ENCODE data around the gene SHB.

SHB gene

GRCh38 chr9:37999588-38000189 is 69.3 kb downstream of the SHB start:
- 95% methylated on average over 11 of the region's 11 CpGs for WGBS (ENCODE audit: insufficient coverage)

DNA sequence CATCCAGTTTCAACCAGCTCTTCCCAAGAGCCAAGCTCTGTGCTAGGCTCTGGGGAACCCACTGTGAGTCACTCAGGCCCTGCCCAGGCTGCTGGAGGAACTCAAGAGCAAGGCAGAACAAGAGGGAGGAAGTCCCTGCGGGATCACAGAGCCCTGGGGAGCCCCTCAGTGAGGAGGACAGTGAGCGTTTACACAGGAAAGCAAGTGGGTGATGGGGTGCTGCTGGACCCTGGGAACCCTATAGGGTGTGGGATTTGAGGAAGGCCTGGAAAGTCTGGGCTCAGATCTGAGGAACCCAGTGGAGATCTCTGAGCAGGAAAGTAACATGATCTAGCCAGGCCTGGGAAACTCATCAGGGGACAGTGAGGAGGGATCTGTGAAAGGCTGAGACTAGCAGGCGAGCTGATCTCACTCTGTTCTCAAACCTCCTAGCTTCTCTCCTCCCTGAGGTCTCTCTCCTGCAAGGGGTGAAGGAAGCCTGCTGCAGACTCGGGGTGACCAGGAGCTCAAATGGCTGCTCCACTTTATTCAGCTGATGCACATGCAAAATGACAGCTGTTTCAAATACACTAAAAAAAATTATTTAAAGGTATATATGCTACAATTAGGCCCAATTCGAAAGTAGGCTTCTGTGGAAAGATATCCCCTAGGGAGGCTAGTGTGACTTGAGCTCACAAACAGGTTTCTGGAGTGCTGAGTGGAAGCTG is 70.0 kb downstream of the SHB start:
- Histone ChIP-seq H3K27me3 (replicated peaks in 2 of 5; ENCODE audit: control insufficient read depth in 4 of 5, insufficient read depth in 5 of 5, low read length in 4 of 5) (no peaks in the 10 kb centered on the region), H3K9me3 (ENCODE audit: control extremely low read depth in 1 of 5, control insufficient read depth in 4 of 5, insufficient read depth in 2 of 5, low read depth in 1 of 5, low read length in 4 of 5) (no peaks in the 10 kb centered on the region), H3K36me3 (ENCODE audit: control insufficient read depth in 4 of 4, insufficient read depth in 4 of 4, low read length in 3 of 4) (no peaks in the 10 kb centered on the region), H3K4me3 (ENCODE audit: control insufficient read depth in 1 of 7, extremely low read depth in 1 of 7, insufficient read depth in 4 of 7, low read depth in 2 of 7, low read length in 6 of 7) (no peak overlapping the region), H3K27ac (ENCODE audit: insufficient read depth in 1 of 2, low read depth in 1 of 2, low read length in 2 of 2, poor library complexity in 1 of 2, severe bottlenecking in 2 of 2) (no peak overlapping the region), H3K4me1 (ENCODE audit: control extremely low read depth in 1 of 4, control insufficient read depth in 4 of 4, insufficient read depth in 4 of 4, low read length in 3 of 4) (peaks cover 10 to 58% (median 33%) of the 10 kb centered on the region in 4 experiments)
- ChIA-PET POLR2A (interaction anchor here (0.7 kb wide), 1 partner anchor 49 kb away, joined by 3 read pairs; no protein-coding TSS in a partner anchor), CTCF (interaction anchor here (0.8 to 1.2 kb wide), 4 partner anchors 7 to 70 kb away, joined by 3 read pairs; partner anchors contain the start of gene SHB)
- DNase-seq: peak in 2 of 3 donors; percentile 35 to 52
- 38% methylated on average over 4 of the region's 5 CpGs for WGBS (ENCODE audit: insufficient coverage)

More at GRCh38 chr9:37999588-38000189, 69.3 kb downstream of the SHB start:
- no peak overlapping the region for H3K27ac ChIP-seq (ENCODE audit: insufficient read depth in 1 of 2, low read depth in 1 of 2, low read length in 2 of 2, poor library complexity in 1 of 2, severe bottlenecking in 2 of 2)
- H3K9me3 ChIP-seq (ENCODE audit: control extremely low read depth in 1 of 5, control insufficient read depth in 4 of 5, insufficient read depth in 2 of 5, low read depth in 1 of 5, low read length in 4 of 5): no peaks in the 10 kb centered on the region
- CTCF ChIA-PET: interaction anchor here (0.8 kb wide), 2 partner anchors 21 to 25 kb away, joined by 3 read pairs; no protein-coding TSS in a partner anchor
- no peaks in the 10 kb centered on the region for H3K27me3 ChIP-seq (replicated peaks in 2 of 5; ENCODE audit: control insufficient read depth in 4 of 5, insufficient read depth in 5 of 5, low read length in 4 of 5)
- POLR2A ChIA-PET: interaction anchor here (0.7 kb wide), 1 partner anchor 48 kb away, joined by 3 read pairs; no protein-coding TSS in a partner anchor
- peaks cover 6 to 52% (median 27%) of the 10 kb centered on the region in 4 experiments for H3K4me1 ChIP-seq (ENCODE audit: control extremely low read depth in 1 of 4, control insufficient read depth in 4 of 4, insufficient read depth in 4 of 4, low read length in 3 of 4)
- H3K4me3 ChIP-seq (ENCODE audit: control insufficient read depth in 1 of 7, extremely low read depth in 1 of 7, insufficient read depth in 4 of 7, low read depth in 2 of 7, low read length in 6 of 7): no peak overlapping the region
- H3K36me3 ChIP-seq (ENCODE audit: control insufficient read depth in 4 of 4, insufficient read depth in 4 of 4, low read length in 3 of 4): no peaks in the 10 kb centered on the region
- no peak for DNase-seq

- Histone ChIP-seq H3K27ac (ENCODE audit: insufficient read depth in 1 of 2, low read depth in 1 of 2, low read length in 2 of 2, poor library complexity in 1 of 2, severe bottlenecking in 2 of 2) (no peak overlapping the region), H3K36me3 (ENCODE audit: control insufficient read depth in 4 of 4, insufficient read depth in 4 of 4, low read length in 3 of 4) (no peaks in the 10 kb centered on the region), H3K9me3 (ENCODE audit: control extremely low read depth in 1 of 5, control insufficient read depth in 4 of 5, insufficient read depth in 2 of 5, low read depth in 1 of 5, low read length in 4 of 5) (no peaks in the 10 kb centered on the region), H3K4me3 (ENCODE audit: control insufficient read depth in 1 of 7, extremely low read depth in 1 of 7, insufficient read depth in 4 of 7, low read depth in 2 of 7, low read length in 6 of 7) (no peak overlapping the region), H3K27me3 (replicated peaks in 2 of 5; ENCODE audit: control insufficient read depth in 4 of 5, insufficient read depth in 5 of 5, low read length in 4 of 5) (no peaks in the 10 kb centered on the region), H3K4me1 (ENCODE audit: control extremely low read depth in 1 of 4, control insufficient read depth in 4 of 4, insufficient read depth in 4 of 4, low read length in 3 of 4) (peaks cover 19 to 65% (median 44%) of the 10 kb centered on the region in 4 experiments)
- ChIA-PET CTCF (interaction anchor here (1.0 to 1.4 kb wide), 5 partner anchors 8 to 71 kb away, joined by 3 to 4 read pairs (median 3); partner anchors contain the start of gene SHB), POLR2A (interaction anchor here (0.6 kb wide), 1 partner anchor 17 kb away, joined by 3 read pairs; no protein-coding TSS in a partner anchor)
- 87% methylated on average over 10 of the region's 15 CpGs for WGBS (ENCODE audit: insufficient coverage)
- no peak for DNase-seq
Observed at GRCh38 chr9:37997636-37998374, 71.2 kb downstream of the SHB start.

DNA sequence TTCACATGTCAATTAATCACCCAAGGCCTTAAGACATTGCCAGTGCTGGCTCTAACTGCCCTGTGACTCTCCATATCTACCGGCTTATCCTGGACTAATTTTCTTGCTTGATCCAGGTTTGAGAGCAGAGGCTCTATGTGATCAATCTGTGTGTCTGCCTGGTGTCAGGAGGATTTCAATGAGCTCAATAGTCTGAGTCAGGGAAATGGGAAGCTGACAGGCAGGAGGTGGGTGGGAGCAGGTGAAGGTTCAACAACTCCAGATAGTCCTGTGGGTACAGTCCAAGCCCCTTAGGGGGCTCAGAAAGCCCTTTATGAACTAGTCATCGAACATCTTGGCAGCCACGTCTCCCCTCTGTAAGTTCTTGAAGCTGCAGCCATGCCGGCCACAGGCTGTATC is 72.2 kb downstream of the SHB start:
- POLR2A ChIA-PET: no interaction called here
- no peaks in the 10 kb centered on the region for H3K9me3 ChIP-seq (ENCODE audit: control extremely low read depth in 1 of 5, control insufficient read depth in 4 of 5, insufficient read depth in 2 of 5, low read depth in 1 of 5, low read length in 4 of 5)
- CTCF ChIA-PET: interaction anchor here (1.0 to 1.3 kb wide), 3 partner anchors 14 to 32 kb away, joined by 3 to 4 read pairs (median 4); no protein-coding TSS in a partner anchor
- DNase-seq: no peak
- no peaks in the 10 kb centered on the region for H3K36me3 ChIP-seq (ENCODE audit: control insufficient read depth in 4 of 4, insufficient read depth in 4 of 4, low read length in 3 of 4)
- no peaks in the 10 kb centered on the region for H3K27me3 ChIP-seq (replicated peaks in 2 of 5; ENCODE audit: control insufficient read depth in 4 of 5, insufficient read depth in 5 of 5, low read length in 4 of 5)
- peaks cover 22 to 73% (median 50%) of the 10 kb centered on the region in 4 experiments for H3K4me1 ChIP-seq (ENCODE audit: control extremely low read depth in 1 of 4, control insufficient read depth in 4 of 4, insufficient read depth in 4 of 4, low read length in 3 of 4)
- no peak overlapping the region for H3K27ac ChIP-seq (ENCODE audit: insufficient read depth in 1 of 2, low read depth in 1 of 2, low read length in 2 of 2, poor library complexity in 1 of 2, severe bottlenecking in 2 of 2)
- H3K4me3 ChIP-seq (ENCODE audit: control insufficient read depth in 1 of 7, extremely low read depth in 1 of 7, insufficient read depth in 4 of 7, low read depth in 2 of 7, low read length in 6 of 7): no peak overlapping the region
- 93% methylated on average over 4 of the region's 4 CpGs for WGBS (ENCODE audit: insufficient coverage)

DNA sequence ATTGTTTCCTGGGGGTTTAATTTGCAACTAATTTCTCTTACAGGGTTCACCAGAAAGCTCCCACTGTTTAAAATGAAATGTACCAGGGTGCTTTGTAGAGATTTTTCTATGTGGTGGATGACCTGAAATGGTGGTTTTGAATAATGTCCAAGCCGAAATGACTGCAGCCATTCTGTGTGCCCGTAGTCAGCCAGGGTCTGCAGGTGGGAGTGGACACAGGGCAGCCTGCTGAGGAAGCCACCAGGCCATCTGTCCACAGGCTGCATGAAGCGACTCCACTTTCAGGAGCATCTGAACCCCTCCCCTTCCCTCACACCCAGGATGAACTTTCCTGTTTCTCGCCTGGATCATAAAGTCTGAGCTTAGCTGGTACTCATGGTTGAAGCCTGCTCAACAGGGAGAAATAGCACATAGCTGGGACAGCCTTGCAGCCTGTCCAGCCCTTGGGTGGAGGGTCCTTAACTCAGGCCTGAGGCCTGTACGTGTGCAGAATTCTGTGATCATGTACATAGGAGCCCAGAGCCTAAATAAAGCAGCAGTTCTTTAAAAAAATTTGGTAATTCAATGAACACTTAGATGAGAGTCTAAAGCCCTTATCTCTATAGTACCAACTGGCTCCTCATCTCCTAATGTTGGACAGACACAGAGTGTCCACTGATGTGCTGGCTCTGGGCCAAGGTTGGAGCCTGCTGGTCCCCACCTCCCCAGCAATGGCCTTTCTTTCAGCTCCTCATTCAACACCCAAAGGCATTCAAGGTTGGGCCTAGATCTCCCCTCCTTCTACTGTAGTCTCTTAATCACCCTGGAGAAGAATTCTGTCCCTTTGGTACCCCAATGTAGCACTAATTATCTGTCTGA is 72.8 kb downstream of the SHB start:
- H3K4me3 ChIP-seq (ENCODE audit: control insufficient read depth in 1 of 7, extremely low read depth in 1 of 7, insufficient read depth in 4 of 7, low read depth in 2 of 7, low read length in 6 of 7): no peak overlapping the region
- DNase-seq: no peak
- ChIA-PET POLR2A (interaction anchor here (0.5 kb wide), 1 partner anchor 125 kb away, joined by 3 read pairs; no protein-coding TSS in a partner anchor), CTCF (interaction anchor here (1.1 to 1.3 kb wide), 2 partner anchors 13 to 32 kb away, joined by 3 to 4 read pairs; no protein-coding TSS in a partner anchor)
- H3K27ac ChIP-seq (ENCODE audit: insufficient read depth in 1 of 2, low read depth in 1 of 2, low read length in 2 of 2, poor library complexity in 1 of 2, severe bottlenecking in 2 of 2): no peak overlapping the region
- H3K36me3 ChIP-seq (ENCODE audit: control insufficient read depth in 4 of 4, insufficient read depth in 4 of 4, low read length in 3 of 4): no peaks in the 10 kb centered on the region
- no peaks in the 10 kb centered on the region for H3K27me3 ChIP-seq (replicated peaks in 2 of 5; ENCODE audit: control insufficient read depth in 4 of 5, insufficient read depth in 5 of 5, low read length in 4 of 5)
- WGBS (ENCODE audit: insufficient coverage): 90% methylated on average over 4 of the region's 5 CpGs
- no peaks in the 10 kb centered on the region for H3K9me3 ChIP-seq (ENCODE audit: control extremely low read depth in 1 of 5, control insufficient read depth in 4 of 5, insufficient read depth in 2 of 5, low read depth in 1 of 5, low read length in 4 of 5)
- peaks cover 24 to 79% (median 54%) of the 10 kb centered on the region in 4 experiments for H3K4me1 ChIP-seq (ENCODE audit: control extremely low read depth in 1 of 4, control insufficient read depth in 4 of 4, insufficient read depth in 4 of 4, low read length in 3 of 4)

DNA sequence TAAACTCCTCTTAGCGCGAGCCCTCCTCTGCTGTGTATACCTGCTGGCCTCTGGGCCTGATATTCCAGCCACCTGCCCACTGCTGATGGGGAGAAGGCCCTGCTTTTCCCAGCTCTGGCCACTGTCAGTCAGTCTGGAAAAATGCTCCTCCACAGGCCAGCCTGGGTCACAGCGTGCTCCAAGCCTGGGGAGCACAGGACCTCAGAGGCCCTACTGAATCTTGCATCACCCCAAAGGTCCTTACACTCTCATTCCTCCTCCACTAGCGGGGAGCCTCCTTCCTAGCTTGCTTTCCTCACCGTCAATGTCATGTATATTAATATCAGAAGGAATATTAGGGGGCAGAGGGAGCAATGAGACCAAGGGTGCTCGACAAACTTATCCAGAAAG is 73.7 kb downstream of the SHB start:
- Histone ChIP-seq H3K36me3 (ENCODE audit: control insufficient read depth in 4 of 4, insufficient read depth in 4 of 4, low read length in 3 of 4) (no peaks in the 10 kb centered on the region), H3K9me3 (ENCODE audit: control extremely low read depth in 1 of 5, control insufficient read depth in 4 of 5, insufficient read depth in 2 of 5, low read depth in 1 of 5, low read length in 4 of 5) (no peaks in the 10 kb centered on the region), H3K27me3 (replicated peaks in 2 of 5; ENCODE audit: control insufficient read depth in 4 of 5, insufficient read depth in 5 of 5, low read length in 4 of 5) (no peaks in the 10 kb centered on the region), H3K27ac (ENCODE audit: insufficient read depth in 1 of 2, low read depth in 1 of 2, low read length in 2 of 2, poor library complexity in 1 of 2, severe bottlenecking in 2 of 2) (peak overlapping the region in 1 of 2 experiments; percentile 73), H3K4me1 (ENCODE audit: control extremely low read depth in 1 of 4, control insufficient read depth in 4 of 4, insufficient read depth in 4 of 4, low read length in 3 of 4) (peaks cover 24 to 87% (median 62%) of the 10 kb centered on the region in 4 experiments), H3K4me3 (ENCODE audit: control insufficient read depth in 1 of 7, extremely low read depth in 1 of 7, insufficient read depth in 4 of 7, low read depth in 2 of 7, low read length in 6 of 7) (peak overlapping the region in 3 of 7 experiments; percentile 5 to 63 (median 59))
- DNase-seq: no peak
- CTCF ChIA-PET: no interaction called here
- 79% methylated on average over 3 of the region's 6 CpGs for WGBS (ENCODE audit: insufficient coverage)
- POLR2A ChIA-PET: no interaction called here
